HG02678 (cell line): ENCODE results near the gene ZACN.

Experiments used
- ATAC-seq: cut with Tn5 transposase; IDR thresholded peaks from one replicate; pipeline ENCODE4 v1.9.1; 2021; ENCODE audit warnings: mild to moderate bottlenecking, moderate library complexity; ENCODE audit not compliant: unreplicated experiment

Gene ZACN

DNA sequence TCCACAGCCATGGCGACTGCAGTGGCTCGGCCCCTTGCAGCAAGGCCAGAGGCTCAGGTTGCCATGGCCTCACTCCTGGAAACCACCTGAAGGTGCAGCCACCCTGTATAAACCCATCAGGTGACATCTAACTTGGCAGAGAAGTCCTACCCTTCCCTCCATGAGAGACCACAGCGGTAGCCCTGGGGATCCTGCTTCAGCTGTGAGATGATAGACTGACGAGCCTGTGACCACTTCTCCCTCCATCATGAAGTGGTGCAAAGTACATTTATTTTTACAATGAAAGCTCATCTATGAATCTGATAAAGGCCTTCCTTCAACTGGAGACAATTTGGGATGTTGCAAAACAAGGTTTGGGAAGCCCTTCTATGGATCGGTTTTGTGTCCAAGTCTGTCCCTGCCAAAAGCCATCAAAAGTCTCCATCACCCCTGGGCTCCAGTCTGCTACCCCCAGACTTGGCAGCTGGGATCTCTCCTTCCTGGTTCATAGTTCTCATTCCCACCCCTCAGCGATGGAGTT, 1.8 kb downstream of the ZACN start:
- ATAC-seq, result no peak

DNA sequence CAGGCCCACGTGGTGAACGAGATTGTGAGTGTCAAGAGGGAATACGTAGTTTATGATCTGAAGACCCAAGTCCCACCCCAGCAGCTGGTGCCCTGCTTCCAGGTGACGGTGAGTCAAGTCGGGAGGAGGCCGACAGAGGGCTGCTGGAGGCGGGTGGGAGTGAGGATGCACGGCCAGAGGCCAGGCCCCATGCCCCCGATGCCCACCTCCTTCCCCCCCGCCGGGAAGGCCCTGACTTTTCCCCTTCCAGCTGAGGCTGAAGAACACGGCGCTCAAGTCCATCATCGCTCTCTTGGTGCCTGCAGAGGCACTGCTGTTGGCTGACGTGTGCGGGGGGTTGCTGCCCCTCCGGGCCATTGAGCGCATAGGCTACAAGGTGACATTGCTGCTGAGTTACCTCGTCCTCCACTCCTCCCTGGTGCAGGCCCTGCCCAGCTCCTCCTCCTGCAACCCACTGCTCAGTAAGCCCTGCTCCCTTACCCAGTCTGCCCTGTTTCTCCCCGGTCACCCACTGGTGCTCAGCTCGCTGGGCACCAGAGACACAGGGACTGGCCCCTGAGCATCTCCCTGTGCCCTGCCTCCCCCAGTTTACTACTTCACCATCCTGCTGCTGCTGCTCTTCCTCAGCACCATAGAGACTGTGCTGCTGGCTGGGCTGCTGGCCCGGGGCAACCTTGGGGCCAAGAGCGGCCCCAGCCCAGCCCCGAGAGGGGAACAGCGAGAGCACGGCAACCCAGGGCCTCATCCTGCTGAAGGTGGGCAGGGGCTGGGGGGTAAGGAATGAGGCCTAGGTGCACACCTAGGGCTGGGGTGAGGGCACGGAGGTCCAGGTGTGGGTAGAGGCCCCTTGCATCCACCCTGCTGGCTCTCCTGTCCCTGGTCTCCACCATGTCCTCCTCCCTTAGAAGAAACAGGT, 2.6 kb downstream of the ZACN start:
- ATAC-seq, result no peak

DNA sequence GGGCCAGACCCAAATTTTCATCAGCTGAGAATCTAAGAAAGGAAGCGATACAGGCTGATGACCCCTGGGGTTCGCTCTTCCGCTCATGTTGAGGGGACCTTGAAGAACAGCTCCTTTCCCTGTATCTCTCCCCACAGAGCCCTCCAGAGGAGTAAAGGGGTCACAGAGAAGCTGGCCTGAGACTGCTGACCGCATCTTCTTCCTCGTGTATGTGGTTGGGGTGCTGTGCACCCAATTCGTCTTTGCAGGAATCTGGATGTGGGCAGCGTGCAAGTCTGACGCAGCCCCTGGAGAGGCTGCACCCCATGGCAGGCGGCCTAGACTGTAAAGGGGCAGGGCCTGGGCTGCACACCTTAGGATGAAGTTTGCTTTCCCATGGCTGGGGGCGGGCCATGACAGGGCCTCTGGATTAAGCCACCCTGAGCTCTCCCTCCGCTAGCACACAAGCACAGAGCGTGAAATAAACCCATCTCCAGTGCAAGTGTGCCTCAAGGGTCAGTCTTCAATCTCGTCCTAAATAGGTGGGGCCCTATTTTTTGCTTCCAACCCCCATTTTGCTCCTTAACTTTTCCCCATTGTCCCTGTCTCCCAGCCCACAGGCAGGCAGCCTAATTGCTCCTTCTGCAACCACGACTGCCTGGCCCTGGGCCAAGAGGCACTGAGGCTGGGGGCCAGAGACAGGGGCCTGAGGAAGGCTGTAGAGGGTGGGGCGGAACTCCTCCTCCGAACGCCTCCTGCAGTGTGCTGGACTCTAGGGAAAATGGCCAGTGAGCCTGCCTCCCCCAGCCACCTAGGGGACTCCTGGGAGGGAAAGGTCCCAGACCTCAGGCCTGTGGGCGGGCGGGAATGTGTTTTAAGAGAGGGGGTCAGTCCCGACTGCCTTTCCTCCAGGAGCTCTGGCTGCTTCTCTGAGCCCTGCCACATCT, 3.6 kb downstream of the ZACN start:
- ATAC-seq, result no peak

DNA sequence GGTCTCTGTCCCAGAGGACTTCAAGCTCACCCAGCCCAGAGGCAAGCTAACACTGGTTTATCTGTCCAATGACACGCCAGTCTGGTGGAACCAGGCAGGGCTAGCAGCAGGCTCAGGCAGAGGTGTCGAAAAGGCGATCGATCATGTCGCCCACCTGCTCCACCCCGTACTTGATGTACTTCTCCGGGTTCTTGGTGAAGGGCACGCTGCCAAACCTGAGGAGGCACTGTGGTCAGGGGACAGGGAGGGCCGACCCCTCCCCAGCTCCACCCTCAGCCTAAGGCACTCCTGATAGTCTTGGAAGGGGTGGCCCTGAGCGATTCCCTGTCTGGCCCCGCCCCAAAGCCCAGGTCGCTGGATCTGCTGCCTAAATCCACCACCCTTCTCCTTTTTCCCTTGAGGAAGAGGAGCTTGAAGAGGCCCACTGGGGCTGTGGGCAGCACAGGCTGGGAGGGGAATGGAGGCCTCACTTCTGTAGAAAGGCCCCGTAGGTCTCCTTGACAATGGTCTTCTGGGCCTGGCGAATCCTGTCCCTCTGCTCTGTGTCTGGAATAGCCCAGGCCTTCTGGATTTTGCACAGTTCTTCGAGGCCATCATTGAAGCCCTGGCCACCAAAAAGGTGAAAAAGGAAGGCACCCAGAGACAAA, 4.7 kb downstream of the ZACN start:
- no peak for ATAC-seq

DNA sequence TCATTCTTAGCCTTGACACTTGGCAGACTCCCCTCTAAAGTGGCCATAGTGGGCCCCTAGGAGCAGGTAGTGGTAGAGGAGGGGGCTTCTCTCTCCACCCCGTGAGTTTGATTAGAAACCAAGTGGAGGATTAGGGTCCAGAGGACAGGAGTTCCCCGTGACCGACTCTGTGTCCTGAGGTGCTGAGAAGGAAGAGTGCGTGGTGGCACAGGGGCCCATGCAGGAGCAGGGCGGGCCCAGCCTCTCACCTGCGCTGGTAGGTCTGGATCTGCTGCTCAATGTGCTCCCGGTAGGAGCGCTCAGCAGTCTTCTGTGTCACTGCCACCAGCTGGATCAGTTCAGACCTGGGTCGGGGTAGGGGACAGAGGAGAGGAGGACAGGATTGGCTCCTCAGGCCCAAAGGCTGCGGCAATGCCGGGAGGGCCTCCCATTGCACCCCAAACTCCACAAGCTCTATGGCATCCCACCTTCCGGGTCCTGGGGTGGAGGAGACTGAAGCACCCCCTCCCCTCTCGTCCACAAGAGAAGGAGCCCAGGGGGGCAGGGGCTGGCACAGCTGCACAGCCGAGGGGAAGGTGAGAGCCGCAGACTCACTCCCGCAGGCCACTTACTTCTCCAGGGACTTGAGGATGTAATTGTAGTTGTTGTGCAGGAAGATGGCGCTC, 6.2 kb downstream of the ZACN start:
- ATAC-seq, result no peak

DNA sequence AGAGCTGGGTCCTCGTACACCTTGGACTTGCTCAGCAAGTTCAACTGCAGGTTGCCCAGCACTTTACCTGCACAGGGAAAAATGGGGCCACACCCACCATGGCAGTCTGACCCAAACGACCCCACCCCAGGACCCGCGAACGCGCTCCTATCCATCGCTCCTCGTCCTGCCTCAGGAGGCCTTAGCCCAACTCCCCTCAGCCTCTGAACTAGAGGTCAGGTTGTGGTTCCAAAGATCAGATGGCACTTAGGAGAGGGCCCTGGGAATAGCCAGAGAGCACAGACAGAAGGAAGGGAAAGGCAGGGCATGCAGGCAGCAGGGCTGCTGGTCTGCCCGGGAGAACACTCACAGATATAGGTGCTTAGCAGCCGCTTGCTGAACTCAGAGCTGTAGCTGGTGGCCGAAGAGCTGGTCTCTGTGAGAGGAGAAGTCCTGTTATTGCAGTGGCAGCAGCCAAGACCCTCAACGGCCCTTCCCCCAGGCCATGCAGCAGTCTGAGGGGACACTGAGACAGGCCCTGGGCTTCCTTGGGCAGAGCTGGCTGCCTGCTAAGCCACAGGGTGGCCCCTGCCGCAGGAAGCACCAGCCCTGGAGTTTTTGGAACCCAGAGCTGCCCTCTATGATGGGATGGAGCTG, 6.9 kb downstream of the ZACN start:
- ATAC-seq, result no peak

DNA sequence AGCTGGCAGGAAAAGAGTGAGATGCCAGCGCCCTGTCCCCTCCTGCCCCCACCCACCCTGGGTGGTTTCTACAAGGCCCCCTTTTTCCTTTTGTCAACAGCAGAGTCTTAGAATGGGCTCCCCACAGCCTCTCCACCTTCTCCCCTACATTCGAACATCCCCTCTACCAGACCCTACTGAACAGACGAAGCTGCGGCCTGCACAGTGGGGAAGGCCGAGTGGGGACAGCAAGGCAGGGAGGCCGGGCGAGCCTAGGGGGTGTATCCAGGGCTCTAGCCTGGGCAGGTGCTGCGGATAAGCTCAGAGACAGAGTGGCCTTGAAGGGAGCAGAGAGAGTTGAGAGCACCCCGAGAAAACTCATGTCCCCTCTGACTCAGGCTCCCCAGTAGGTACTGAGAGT, 7.4 kb downstream of the ZACN start:
- ATAC-seq, result no peak

DNA sequence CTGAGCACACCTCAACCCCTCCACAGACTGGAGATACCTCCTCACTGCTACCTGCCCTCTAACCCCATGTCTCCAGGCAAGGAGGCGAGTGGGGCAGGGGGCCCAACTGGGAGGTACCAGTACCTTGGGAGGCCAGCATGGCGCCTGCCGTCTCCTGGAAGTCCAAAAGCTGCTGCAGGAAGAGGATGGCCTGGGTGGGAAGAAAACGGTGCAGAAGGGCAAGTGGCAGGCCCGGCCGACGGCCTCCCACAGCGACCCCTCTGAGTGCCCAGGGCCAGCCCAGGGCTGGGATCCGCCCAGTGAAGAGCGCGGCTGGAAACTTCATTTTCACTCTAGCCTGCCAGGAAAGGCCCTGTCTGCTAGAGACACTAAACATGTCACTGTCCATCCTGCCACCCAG, 8.5 kb downstream of the ZACN start:
- ATAC-seq, result no peak

DNA sequence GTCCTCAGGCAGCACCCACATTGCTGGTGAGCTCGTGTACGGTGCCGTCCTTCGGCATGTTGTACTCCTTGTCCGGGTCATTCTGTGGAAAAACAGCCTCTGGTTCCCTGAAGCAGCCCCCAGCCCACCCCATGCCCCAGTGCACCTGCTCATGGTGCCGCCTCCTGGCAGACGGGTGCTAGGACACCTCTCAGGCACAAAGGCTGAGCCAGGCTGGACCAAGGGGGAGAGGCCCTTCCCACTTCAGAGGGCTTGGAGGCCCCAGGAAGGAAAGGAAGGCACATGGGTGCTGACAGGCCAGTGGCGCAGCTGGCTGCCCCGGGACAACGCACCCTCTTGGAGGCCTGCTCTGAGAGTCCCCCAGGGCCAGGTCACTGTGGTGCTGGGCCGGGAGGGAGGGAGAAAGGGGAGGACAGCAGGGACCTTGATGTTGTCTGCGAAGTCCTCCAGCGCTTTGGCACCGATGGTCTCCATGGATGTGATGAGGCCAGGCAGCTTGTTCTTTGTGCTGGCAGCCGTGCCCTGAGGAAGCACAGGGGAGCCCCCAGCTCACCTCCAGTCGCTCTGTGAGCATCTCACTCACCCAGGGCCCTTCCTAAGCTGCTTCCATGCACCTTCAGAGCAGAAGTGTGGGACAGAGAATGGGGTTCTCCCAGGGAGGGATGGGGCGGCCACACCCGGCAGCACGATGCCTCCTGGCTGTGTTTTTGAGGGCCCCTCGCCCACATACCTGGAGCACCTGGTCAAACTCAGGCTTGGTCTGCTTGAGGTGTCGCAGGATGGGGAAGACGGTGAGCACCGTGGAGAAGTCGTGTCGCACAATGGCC, 9.3 kb downstream of the ZACN start:
- no peak for ATAC-seq

DNA sequence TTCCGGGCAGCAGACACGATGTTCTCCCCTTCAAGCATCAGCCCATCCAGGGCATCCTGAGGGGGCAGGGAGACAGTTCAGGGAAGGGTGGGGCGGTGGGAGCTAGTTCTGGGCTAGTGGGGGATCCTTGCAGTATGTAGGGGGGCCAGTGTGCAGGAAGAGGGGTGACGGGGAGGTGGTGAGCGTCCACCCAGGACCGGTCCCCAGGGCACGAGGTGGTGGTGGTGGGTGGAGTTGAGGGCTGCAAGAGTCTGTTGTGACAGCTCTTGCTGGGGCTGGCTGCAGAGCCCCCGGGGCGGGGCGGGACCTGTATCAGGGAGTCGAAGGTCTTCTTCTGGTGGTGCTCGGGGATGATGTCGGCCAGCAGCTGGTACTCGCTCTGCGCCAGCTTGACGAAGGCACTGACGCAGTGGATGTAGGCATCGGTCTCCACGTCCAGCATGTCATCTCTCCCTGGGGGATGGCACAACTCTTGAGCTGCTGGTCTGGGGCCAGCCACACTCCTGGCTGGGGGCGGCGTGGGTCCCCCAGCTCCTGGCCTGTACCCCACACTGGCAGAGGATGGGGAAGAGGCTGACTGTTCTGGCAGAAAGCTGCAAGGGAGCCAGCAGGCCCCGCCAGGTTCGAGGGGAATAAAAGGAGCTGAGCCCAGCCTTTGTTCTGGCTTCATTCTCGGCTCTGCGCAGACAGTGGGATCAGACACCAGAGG, 10.0 kb downstream of the ZACN start:
- ATAC-seq, result no peak

DNA sequence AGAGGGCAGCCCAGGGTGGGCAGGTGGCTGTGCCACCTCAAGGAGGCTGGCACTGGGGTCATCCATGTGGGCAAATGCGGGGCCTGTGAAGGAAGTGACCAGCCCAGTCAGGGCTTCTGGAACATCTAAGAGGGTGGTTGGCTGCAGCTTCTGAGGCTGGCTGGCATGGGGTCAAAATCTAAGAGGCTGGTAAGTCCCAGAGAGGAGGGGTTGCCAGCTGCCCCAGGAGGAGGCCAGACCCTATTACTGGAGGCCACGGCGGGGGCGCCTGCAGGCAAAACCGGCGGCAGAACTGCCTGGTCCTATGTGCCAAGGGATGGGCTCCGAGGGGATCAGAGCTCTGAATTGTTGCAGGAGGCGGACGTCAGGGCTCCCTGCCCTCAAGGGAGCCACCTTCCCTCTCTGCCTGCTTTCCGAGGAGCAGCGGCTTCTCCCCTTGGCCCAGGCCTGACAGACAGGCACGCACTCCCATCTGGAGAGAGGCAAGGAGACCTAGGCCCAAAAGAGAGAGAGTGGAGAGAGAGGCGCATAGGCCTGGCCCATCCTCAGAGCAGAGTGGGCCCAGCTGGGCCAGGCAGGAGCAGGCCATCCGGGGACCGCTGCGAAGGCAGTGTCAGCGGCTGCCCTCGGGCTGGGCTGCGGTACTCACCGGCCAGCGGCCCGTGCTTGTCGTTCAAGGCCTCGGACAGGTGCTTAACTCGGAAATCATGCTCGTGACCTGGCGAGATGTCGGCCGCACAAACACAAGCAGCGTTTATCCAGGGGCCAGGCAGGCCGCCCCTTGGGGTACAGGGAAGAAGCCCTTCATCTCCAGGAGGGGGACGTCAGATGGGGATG, 10.9 kb downstream of the ZACN start:
- no peak for ATAC-seq

DNA sequence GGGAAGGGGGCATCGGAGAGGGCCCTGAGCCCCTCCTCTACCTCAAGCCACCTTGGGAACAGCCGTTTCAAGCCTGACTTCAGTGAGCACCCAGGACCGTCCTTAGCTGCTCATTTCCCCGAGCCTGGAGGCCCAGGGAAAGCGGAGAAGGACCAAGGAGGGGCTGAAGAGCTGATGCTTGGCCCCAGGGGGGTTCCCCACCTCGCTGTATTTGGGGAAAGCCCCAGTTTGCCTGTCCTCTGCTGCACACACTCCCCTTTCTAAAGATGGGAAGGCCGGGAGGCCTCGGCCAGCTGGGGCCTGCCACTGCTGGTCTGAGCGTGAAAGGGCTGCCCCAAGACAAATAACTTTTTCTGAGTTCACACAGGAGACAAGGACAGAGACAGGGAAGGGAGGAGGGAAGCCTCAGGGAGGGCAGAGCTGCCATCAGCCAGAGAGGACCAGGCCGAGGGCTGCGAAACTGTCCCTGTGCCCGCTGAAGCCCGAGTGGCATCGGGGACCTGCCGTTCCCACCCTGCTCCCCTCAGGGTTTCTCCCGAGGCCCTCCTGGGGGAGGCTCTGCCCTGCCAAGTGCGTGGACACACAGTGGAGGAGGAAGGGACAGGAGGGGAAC, 11.6 kb downstream of the ZACN start:
- no peak for ATAC-seq

DNA sequence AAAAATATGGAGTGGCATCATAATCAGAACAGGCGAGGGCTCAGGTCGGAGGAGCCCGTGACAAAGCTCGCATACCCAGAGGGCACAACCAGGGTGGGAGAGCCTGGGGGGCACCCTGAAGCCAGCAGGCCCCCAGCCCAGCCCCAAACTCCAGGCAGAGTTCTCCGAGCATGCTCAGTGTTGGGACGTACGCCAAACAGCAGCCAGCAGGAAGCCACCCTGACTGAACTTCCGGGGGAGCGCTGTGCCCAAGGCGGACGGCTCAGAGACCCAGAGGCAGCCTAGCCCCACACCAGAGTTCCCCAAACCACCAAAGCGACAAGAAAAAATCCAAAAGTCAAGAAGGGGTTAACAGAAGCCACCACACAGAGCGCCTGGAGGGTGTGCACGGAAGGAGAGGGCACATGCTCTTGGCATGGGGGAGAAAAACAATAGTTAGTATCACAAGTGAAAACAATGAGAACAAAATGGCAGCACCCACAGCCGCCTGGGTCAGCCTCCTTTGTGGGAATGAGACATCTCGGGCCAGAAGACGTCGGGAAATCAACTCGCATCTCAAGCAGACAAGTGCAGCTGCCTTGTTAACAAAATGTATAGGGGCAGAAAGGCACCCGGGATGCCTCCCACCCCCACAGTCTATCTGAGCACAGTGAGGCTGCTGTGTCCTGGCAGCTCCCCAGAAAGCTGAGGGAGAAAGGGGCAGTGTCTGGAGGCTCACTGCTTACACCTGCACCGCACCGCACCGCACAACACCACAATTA, 12.7 kb downstream of the ZACN start:
- no peak for ATAC-seq

DNA sequence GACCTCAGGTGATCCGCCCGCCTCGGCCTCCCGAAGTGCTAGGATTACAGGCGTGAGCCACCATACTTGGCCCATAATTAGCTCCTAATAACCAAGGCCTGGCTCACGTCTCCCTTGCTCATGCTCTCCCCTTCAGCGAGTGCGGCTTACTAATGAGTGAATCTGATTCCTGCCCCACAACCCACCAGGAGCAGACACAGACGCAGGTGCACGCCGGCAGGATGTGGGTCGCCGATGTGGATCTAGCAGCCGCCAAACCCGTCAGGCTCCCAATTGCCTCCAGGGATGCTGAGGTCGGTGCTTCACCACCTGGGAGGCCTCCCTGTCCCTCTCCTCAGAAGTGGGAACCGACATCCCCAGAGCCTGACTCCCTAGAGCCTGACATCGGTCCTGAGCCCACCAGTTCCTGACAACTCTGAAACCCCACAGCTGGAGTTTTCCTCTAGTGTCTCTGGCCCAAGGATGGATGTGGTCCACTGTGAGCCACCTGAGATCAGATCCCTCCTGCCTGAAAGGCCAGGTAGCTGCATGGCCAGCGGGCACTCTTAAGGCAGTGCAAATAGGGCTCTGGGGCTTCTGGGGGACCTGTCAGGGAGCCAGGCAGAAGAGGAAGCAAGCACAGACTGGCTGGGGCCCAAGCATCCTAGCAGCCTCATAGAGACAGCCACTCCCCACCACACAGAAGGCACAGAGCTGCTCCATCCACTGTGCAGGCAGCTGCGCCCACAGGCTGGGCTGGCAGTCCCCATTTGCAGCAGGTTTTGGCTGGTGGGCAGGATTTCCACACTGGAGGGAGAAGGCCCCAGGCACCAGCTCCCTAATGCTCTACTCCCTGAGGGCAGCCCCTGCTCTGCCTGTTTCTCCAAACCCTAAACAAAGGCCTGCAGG, 13.8 kb downstream of the ZACN start:
- ATAC-seq, result no peak

DNA sequence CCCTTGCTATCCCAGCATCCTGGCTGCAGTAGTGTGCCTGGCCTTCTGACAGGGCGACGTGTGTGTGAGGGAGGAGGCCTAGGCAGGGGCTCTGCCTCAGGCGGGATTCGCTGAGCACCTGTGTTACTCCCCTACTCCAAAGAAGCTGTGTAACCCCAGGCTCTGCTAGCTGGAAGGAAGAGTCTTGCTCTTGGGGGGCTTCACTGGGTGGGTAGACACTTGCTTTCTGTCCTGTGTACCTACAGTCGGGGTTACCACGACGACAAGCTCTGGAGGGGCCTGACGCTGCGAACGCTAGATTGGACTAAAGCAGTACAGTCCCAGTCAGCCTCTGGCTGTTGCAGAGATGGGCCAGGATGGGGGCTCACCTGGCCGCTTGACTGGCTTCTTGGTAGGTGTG, 15.1 kb downstream of the ZACN start:
- no peak for ATAC-seq

DNA sequence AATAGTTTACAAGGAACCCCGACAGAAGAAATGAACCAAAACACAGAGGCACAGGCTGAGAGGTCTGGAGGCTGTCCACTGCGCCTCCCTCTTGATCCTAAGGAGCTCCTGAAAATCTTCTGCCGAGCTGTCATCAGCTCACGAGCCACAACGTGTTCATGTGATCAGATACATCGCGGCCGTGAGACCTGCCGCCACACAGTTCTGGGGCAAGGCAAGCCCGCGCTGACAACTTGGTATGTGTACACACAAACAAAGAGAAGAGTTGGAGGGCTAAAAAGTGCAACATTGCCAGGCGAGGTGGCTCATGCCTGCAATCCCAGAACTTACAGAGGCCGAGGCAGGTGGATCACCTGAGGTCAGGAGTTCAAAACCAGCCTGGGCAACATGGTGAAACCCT, 17.0 kb downstream of the ZACN start:
- ATAC-seq, result no peak
